Left ventricle myocardium superior (tissue), 1 donor: ENCODE measurements around the gene SLC7A10. TPM values are rescaled to one million over a fixed set of nuclear protein-coding genes. Genes with fewer than 3 reads are reported as not detected.
A peak's percentile ranks its signal among the peaks of the same experiment; 100 is the strongest.
"Not testable (repeated sequence)": the region's sequence is repeated elsewhere in the genome, so short reads cannot be mapped to it uniquely, and the experiment has no call there.

Experiments
- ATAC-seq: fragments of 200-7000 bp; cut with Tn5 transposase; one replicate; pipeline ENCODE4 v1.9.1; 2020; ENCODE audit warnings: mild to moderate bottlenecking, moderate library complexity
- DNase-seq: peaks from one replicate; pipeline ENCODE4 v3.0.0-alpha.2; 2020
- intact Hi-C: fragments of 100-400 bp; cut with micrococcal nuclease; formaldehyde crosslinking; loops from one replicate; pipeline ENCODE4 v1.11.0; 2022
- total RNA-seq: library from RNA; stranded (reverse); fragmentation: NEBNext Ultra II Directional; extraction: Animal tissue kit (Norgen Biotek cat#: 25700); gene quantifications from one replicate; pipeline ENCODE4 v1.2.1, GENCODE V29; 2021
- donor health status: DM: no; HTN: yes; CAD: no; lungs with severe emphysema.

The SLC7A10 gene
- total RNA-seq, 1 donor from 2014 or later, result not detected

DNA sequence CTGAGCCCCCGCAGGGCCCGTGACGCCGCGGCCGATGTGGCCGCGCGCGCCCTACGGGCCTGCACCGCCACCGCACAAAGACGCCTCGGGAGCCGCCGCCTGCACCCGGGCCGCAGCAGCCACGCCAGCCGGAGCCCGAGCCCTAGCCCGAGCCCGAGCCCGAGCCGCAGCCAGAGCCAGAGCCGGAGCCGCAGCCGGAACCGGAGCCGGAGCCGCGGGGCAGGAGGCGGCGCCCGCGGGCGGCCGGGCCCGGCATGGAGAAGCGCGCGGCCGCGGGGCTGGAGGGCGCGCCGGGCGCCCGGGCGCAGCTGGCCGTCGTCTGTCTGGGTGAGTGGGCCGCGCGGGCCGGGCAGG lies 31.1 kb downstream of the SLC7A10 start:
- intact Hi-C loops, result no loop called here
- peak; percentile 31 for ATAC-seq
- peak; percentile 54 for DNase-seq

DNA sequence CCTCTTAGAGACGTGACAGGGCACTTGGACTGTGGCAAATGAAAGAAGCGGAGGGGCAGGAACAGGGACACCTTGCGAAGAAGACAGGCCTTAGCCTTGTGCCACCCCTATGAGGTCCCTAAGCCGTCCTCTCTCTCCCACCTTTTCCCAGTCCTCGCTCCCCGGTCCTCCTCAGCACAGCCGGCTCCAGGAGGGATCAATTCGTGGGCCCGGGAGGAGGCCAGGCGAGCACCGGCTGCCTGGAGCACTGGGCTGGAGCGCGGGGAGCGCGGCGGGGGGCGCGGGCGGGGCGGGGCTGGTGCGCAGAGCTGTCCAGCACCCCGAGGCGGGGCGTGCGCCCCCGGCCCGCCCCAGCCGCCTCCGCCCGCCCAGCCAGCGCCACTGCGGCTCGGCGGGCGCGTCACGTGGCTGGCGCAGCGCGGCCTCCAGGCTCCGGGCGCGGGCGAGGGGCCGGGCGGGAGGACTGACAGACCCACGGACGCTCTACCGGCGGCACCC lies 31.7 kb downstream of the SLC7A10 start, which contains the start of gene LRP3:
Gene LRP3 (plus strand): TSS at position 466 of the 498 bp plus-strand sequence. CDS start 456 bp downstream, outside the sequence.
- intact Hi-C loops, result no loop called here
- DNase-seq, result peak; percentile 83
- ATAC-seq, result peak; percentile 87

DNA sequence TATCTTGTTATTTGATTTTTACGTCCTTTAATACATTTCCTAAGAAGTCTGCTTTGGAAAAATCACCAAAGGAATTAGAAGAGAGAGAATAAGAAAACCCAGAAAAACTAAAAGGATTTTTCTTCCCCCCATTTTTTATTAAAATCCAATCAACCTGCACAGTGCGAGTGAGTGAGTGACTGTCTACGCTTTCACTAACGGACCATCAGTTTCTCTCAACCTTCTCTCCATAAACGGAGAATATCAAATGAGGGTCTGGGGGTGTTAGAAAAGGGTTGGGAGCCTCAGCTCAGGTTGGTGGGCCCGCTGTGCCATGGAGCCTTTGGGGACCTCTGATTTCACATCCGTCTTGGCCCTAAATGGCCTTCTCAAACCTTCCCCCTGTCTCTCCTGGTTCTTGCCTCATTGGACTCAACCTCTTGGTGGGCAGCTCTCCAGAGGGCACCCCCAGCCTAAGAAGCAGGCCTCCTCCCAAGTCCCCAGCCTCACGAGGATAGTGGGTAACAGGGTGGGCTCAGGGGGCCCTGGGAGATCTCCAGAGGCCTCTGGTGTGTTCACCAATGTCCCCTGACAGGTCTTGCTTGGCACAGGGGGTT lies 32.3 kb downstream of the SLC7A10 start:
- intact Hi-C loops, result no loop called here
- ATAC-seq (no peak), DNase-seq (no peak)

DNA sequence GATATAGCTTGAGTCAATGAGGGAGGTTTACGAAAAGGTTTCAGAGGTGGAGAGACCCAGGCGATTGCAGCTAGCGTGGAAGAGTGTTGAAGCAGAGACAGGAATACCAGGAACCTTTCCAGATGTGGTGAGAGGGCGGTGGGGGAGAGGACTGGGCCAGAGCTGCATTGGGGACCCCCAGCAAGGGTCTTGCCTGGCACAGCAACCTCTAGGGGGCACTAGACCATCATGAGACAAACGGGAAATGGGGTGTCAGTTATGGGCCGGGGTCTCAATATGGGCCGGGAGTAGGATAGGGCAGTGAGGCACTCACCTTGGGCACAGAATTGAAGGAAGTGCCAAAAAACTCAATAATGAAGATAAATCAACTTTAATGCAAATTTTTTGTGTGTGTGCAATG lies 33.6 kb downstream of the SLC7A10 start:
- intact Hi-C loops, result no loop called here
- ATAC-seq, result no peak
- no peak for DNase-seq

DNA sequence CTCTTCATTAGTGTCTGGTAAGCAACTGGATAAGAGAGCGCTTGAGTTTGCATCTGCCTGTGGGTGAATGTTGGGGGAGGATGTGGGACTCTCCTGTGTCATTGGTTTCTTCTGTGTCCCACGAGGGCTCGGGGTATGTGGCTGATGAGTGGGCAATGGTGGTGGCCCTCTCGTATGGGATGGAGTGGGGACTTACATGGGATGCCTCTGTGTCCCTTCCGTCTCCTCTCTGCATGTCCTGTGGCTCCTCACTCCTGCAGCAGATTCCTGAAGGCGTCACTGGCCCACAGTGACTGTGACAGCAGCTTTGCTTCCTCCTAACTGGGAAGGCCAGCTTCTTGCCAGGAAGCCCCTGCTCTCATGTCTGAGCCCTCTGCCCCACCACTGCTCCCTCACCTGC lies 34.1 kb downstream of the SLC7A10 start:
- ATAC-seq (no peak), DNase-seq (no peak)
- intact Hi-C loops, result no loop called here

DNA sequence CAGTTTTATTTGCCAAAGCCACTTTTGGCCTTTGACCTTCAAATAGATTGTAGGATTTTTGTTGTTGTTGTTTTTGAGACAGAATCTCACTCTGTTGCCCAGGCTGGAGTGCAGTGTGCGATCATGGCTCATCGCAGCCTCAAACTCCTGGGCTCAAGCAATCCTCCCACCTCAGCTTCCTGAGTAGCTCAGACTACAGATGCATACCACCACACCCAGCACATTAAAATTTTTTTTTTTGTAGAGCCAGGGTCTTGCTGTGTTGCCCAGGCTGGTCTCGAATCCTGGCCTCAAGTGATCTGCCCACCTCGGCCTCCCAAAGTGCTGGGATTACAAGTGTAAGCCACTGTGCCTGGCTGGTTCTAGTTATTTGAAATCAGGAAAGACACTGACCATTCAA lies 34.6 kb downstream of the SLC7A10 start:
- intact Hi-C loops, ATAC-seq, DNase-seq: not testable (repeated sequence)

DNA sequence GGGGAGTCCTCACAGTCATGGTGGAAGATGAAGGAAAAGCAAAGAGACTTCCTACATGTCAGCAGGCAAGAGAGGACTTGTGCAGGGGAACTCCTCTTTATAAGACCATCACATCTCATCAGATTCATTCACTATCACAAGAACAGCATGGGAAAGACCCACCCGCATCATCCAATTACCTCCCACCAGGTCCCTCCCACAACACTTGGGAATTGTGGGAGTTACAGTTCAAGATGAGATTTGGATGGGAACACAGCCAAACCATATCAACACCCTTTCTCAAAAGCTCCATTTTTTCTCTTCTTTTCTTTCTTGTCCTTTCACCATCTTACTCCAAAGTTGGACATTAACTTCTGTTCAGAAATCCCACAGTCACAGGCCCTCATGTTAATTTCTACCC lies 36.2 kb downstream of the SLC7A10 start:
- no peak for ATAC-seq
- DNase-seq, result no peak
- intact Hi-C loops, result no loop called here

DNA sequence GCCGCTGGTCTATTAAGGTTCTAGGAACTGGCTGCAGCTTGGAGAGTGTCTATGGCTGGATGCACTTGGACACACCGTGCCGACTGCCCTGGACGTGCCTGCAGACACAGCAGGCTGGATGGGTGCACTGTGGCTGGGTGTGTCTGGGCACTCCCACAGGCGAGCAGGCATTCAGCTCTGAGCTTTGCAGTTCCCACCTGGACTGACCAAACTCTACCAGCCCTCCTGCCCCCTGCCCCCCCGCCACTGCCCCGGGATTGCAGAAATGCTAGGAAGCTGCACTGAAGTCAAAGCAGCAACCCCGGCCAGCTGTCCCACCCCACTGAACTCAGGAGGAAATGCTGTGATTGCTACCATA lies 38.5 kb downstream of the SLC7A10 start:
- no peak for DNase-seq
- intact Hi-C loops, result no loop called here
- no peak for ATAC-seq

DNA sequence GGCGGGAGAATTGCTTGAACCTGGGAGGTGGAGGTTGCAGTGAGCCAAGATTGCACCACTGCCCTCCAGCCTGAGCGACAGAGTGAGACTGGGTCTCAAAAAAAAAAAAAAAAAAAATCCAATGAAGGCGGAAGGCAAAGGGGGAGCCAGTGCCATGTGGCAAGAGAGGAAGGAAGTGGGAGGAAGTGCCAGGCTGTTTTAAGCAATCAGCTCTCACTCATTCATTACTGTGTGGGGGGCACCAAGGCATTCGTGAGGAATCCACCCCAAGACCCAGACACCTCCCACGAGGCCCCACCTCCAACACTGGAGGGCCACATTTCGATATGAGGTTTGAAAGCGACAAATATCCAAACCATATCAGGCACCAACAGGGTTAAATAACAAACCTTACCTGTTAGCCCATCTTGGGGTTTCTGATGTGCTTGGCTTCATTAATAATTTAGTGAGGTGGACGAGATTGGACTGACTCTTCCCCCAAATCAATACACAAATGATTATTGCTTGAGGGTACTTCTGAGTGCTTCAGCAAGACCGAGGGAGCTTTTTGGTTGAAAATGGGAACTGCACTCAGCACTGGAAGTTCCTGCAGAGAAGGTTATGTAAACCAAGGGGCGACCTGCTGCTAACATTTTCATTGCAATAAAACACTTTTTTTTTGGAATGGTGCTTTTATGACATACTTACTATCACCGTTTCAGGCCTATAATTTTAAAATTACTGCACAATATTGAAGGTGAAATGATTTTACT lies 39.0 kb downstream of the SLC7A10 start:
- no peak for DNase-seq
- ATAC-seq, result peak; percentile 12

DNA sequence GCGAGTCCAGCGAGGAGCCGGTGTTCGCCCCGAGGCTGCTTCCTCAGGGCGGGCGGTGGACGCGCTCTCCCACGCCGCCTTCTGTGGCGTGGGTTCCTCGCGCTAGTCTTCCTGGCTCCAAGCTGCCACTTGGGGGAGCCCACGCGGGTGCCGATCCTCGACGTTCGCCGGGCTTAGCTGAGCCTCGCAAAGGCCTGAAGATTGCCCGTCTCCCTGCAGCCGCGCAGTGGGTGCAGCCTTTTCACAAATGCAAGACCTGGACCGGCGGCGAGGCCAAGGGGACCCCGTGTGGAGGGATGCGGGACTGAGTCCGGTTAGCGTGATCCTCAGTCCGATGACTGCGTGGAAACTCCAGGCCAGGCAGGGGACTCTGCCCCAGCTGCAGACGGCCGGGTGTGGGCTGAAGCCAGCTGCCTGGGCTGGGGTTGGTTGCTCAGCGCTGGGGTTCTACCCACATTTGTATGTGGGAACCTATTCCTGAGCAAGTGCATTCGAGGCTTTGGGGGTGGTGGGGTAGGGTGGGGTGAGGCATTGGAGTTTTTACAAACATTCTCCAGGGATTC lies 48.2 kb downstream of the SLC7A10 start:
- no peak for ATAC-seq
- intact Hi-C loops, result no loop called here
- no peak for DNase-seq

More for the DNA sequence above, 39.0 kb downstream of the SLC7A10 start:
- intact Hi-C loops, result no loop called here

DNA sequence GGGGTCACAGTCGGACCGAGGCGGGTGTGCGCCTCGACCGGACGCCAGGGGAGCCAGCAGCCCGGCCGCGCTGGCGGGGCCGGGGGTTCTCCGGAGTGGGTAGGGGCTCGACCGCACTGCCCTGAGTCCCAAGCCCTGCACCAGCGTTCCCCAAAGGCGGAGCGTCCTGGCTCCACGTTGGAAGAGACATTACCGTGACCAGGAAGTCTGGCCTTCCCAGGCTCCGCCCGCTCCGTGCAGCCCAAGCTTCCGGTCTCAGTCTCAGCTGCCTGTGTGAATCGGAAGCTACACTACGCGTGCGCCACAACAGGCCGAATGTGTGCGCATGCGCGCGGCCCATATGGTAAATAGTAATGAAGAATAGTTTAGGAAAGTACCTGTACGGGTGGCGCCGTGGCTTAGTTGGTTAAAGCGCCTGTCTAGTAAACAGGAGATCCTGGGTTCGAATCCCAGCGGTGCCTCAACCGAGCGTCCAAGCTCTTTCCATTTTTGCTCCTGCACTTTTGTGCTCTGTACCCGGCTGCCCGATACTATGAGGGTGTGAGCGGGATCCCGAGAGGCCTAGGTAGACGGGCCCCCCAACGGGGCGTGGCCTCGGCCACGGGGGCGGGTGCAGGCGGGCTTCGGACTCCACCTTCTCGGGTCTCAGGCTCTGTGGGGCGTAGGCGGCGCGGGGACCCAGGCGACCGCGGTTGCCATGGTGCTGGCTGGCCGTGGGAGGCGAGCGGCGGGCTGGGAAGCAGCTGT lies 48.8 kb downstream of the SLC7A10 start:
- DNase-seq, result peak; percentile 97
- peak; percentile 94 for ATAC-seq
- intact Hi-C loops, result no loop called here

DNA sequence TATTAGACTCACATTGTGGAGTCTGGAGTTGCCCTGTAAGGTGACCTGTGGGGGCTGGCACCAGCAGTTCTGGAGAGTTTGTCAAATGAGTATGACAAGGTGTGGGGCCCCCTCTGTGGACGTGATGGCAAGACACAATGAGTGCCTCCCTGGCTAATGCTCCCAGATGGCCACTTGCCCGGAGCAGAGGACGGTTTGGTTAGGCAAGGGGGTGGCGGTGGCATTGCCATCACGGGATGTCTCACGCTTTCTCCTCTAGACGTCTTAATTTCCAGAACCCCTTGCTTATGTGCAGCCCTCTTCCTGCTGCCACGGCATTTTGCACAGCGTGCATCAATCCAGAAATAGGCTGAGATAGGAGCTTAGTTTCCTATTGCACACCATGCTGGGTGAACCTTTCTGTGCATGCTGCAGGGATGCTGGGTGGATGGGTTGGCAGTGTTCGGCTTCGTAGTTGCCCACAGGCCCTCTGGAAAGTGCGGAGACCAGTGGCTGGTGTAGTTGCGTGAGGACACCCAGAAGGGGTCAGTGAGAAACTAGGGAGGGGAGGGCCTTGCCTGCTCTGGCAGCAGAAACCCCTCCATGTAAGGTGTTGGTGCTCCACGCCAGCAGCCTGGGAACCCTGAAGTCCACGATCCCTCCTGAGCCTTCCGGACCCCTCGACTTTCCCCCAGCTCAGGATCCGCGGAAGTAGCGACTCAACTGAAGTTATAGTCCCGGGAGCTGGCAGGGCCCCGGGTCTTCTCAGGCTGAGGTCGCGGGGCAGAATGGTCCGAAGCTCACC lies 49.6 kb downstream of the SLC7A10 start:
- DNase-seq (peak; percentile 37), ATAC-seq (peak; percentile 0)
- intact Hi-C loops, result no loop called here

DNA sequence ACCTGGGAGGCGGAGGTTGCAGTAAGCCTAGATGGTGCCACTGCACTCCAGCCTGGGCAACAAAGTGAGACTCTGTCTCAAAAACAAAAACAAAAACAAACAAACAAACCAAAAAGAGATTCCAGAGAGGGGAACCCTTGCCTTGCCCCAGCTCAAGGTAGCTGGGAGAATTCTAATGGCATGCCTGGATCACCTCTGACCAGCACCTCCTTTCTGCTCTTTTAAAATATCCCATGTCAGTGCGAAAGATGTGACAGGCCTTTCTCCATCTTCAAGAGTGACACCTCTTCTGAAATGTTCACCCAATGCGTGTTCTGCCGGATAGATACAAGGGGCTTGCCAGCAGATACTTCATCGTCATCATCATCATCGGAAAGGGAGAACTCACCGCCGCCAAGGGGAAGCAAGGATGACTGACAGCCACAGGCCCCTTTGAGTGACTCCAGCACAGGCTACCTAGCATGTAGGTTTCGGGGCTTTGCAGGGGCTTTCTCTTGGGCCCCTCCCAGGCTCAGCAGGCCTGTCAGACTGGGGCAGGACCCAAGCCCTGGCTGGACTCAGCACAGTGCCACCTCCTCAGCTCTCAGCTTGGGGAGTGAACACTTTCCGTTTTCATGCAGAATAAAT lies 50.4 kb downstream of the SLC7A10 start:
- no peak for ATAC-seq
- intact Hi-C loops, result no loop called here

DNA sequence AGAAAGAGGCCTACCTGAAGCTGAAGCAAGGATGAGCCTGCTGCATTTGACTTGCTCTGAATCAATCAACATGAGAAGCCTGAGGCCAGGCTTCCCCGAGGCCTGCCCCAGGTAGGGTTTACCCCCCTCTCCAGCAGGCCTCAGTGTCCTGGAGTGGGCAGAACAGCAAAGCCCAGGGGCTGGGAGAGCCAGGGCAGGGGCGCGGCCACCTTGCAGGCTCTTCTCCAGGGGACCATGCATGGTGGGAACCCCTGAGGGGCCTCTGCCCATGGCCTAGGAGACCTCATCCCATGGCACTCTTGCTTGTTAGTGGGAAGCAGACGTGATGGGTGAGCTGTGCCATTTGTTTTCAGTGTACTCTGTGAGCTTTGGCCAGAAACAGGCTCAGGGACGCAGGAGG lies 51.5 kb downstream of the SLC7A10 start:
- intact Hi-C loops, result no loop called here
- DNase-seq (no peak), ATAC-seq (no peak)

More for the DNA sequence above, 50.4 kb downstream of the SLC7A10 start:
- DNase-seq, result no peak

DNA sequence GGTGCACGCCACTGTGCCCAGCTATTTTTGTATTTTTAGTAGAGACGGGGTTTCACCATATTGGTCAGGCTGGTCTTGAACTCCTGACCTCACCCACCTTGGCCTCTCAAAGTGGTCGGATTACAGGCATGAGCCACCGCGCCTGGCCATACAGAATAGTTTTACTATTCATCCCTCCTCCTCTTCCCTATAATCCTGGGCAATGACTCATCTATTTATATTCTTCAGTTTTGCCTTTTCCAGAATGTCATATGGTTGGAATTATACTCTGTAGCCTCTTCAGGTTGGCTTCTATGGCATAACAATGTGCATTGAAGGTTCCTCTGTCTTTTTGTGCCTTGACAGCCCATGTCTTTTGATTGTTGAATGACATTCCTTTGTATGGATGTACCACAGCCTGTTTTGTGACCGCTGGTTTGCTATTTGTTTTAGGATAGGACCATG lies 53.7 kb downstream of the SLC7A10 start:
- DNase-seq, result no peak
- no peak for ATAC-seq
- intact Hi-C loops, result no loop called here

DNA sequence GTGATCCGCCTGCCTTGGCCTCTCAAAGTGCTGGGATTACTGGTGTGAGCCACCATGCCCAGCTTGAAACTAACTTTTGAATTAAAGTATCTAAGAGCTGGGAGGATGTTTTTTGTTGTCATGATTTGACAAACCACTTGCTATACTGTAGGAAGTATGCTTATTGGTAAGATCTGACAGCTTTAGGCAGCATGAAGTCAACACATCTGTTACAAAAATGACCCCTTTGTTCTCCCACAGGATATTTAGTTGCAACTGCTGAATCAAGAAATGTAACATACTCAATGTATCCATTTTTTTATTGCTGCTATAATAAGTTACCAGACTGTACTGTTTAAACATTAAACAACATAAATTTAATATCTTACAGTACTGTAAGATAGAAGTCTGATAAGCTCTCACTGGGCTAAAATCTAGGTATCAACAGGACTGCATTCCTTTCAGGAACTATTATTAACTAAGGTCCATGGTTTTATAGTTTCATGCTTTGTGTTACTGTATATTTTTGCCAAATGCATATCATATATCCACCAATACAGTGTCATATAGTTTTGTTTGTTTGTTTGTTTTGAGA lies 54.3 kb downstream of the SLC7A10 start:
- no peak for DNase-seq
- no peak for ATAC-seq
- intact Hi-C loops, result no loop called here

DNA sequence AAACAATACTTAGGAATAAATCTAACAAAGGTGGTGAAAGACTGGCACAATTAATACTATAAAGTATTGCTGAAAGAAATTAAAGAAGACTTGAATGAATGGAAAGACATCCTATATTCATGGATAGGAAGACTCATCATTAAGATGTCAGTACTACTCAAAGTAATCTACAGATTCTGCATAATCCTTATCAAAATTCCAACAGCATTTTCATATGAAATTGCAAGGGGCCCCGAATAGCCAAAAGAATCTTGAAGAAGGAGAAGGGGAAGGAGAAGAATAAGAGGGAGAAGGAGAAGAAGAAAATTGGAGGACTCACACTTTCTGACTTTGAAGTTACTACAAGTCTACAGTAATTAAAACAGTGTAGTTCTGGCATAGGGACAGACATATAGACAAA lies 57.1 kb downstream of the SLC7A10 start:
- ATAC-seq (no peak), DNase-seq (no peak)
- intact Hi-C loops, result no loop called here

DNA sequence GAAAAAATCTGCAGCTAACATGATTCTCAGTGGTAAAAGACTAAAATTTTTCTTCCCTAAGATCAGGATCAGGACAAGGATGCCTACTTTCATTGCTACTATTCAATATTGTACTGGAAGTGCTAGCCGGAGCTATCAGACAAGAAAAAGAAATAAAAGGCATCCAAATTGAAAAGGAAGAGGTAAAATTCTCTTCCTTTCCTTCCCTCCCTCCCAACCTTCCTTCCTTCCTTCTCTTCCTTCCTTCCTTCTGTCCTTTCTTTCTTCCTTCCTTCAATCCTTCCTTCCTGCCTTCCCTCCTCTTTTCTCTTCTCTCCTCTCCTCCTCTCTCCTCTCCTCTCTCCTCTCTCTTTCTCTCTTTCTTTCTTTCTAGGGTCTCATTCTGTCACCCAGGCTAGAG lies 58.2 kb downstream of the SLC7A10 start:
- no peak for ATAC-seq
- DNase-seq, result no peak
- intact Hi-C loops, result no loop called here
